Testis (tissue), 3 donors: ENCODE results near the gene MBNL2. TPM values are rescaled to one million over a fixed set of nuclear protein-coding genes. Genes with fewer than 3 reads are reported as not detected.

ENCODE experiments used
- DNase-seq: peaks from one replicate; pipeline ENCODE4 v3.0.0-alpha.2; 2019
- H3K27ac ChIP-seq, 2 donors: fragments of 200-600 bp; sonication (generic); one replicate each; pipeline ENCODE4 v1.5.1; 2019
- H3K27me3 ChIP-seq: fragments of 200-600 bp; sonication (generic); one replicate; pipeline ENCODE4 v1.5.1; 2019
- H3K36me3 ChIP-seq: fragments of 200-600 bp; sonication (generic); one replicate; pipeline ENCODE4 v1.5.1; 2017; ENCODE audit warnings: low read depth; ENCODE audit errors: missing control alignments
- H3K4me1 ChIP-seq: fragments of 200-600 bp; sonication (generic); one replicate; pipeline ENCODE4 v1.5.1; 2019
- H3K4me3 ChIP-seq, 2 donors: fragments of 200-600 bp; sonication (generic); one replicate each; pipeline ENCODE4 v1.5.1; 2017 to 2019
- H3K9me3 ChIP-seq: fragments of 200-600 bp; sonication (generic); one replicate; pipeline ENCODE4 v1.5.1; 2017
- CTCF ChIP-seq, 3 experiments: fragments of 450-650 bp in 2 of 3; fragments of 200-600 bp in 1 of 3; sonication (generic) in 1 of 3; IDR thresholded peaks; one replicate each; pipeline ENCODE4 v1.5.1; 2016 to 2019; ENCODE audit warnings: antibody characterized with exemption in 3 of 3, mild to moderate bottlenecking in 2 of 3, moderate library complexity in 1 of 3
- POLR2A ChIP-seq: fragments of 450-650 bp; IDR thresholded peaks from one replicate; pipeline ENCODE4 v1.6.1; 2017; ENCODE audit warnings: antibody characterized with exemption, mild to moderate bottlenecking, moderate library complexity
- WGBS, 2 donors: methylation state at CpG; one replicate each; pipeline ENCODE4 v1.1.5; 2018; 5-methylcytosine and 5-hydroxymethylcytosine counted together
- intact Hi-C: fragments of 100-400 bp; cut with DNase I; formaldehyde crosslinking; loops from one replicate; pipeline ENCODE4 v1.15.1; 2023; ENCODE audit warnings: low total_unique reads
- polyA plus RNA-seq: library from polyadenylated mRNA; stranded (reverse); fragments of 350-450 nt; fragmentation: Illumina TruSeq; extraction: RNeasy Lipid Tissue Mini Kit (QIAGEN cat#74804); gene quantifications from one replicate; pipeline ENCODE4 v1.2.3, GENCODE V29; 2014; ENCODE audit warnings: low read depth, low replicate concordance; ENCODE audit not compliant: insufficient read depth
- total RNA-seq, 2 donors: library from RNA; depleted of rRNA; stranded (reverse); fragments of >200 nt; gene quantifications; one replicate each; pipeline ENCODE4 v1.2.3, GENCODE V29; 2016

The MBNL2 gene
- total and polyA plus RNA-seq, 3 donors from 2014 or later, result 21.5 to 83.0 (median 69.4) TPM

DNA sequence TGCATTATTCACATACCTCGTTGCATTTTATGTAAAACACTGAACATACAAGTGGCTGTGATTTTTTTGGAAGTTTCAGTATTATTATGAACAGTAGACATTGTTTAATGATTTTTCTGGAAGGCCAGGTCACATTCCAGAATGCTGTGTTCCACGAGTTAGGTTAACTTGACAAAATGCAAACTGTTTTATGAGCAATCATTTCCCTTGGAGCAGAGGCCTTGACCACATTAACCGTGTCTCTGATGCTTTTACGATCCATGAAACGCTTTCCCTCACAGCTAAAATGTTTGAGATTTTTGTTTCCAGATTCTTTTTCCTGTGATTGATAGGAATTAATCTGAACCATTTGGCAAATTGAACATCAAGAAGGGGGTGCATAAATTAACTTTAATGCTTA, 57.8 kb downstream of the MBNL2 start:
- Histone ChIP-seq H3K36me3 (no peaks in the 10 kb centered on the region), H3K27ac (no peak overlapping the region), H3K9me3 (no peaks in the 10 kb centered on the region), H3K4me1 (peaks cover 27% of the 10 kb centered on the region), H3K27me3 (no peaks in the 10 kb centered on the region), H3K4me3 (no peak overlapping the region)
- TF ChIP-seq CTCF (IDR thresholded peaks at IDR 0.05) (no peak), POLR2A (no peak)
- intact Hi-C loops, result no loop called here
- no peak for DNase-seq
- 28 to 40% methylated on average over 5 of the region's 5 CpGs for WGBS, 2 donors

DNA sequence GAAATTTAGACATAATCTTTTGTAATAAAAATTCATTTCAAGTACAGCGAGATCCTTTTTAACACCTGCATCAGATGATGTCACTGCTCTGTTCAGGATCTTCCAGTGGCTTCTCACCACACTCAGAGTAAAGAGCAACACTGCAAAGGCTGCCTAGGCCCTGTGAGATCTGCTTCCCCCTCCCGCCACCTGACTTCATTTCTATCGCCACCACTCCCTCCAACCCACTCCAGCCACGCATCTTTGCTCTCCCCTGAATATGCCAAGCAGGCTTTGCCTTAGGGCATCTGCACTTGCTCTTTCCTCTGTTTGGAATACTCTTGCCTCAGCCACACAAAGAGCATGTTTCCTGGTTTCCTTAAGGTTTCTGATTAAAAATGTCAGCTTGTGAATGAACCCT, 58.3 kb downstream of the MBNL2 start:
- no peaks in the 10 kb centered on the region for H3K27me3 ChIP-seq
- intact Hi-C loops, result no loop called here
- H3K4me3 ChIP-seq, result no peak overlapping the region
- H3K27ac ChIP-seq, result peak overlapping the region in 1 of 2 donors; percentile 51
- TF ChIP-seq POLR2A (no peak), CTCF (IDR thresholded peaks at IDR 0.05) (no peak)
- no peaks in the 10 kb centered on the region for H3K9me3 ChIP-seq
- no peak for DNase-seq
- H3K36me3 ChIP-seq, result no peaks in the 10 kb centered on the region
- peaks cover 21% of the 10 kb centered on the region for H3K4me1 ChIP-seq
- 61 to 68% methylated on average over 4 of the region's 4 CpGs for WGBS, 2 donors

DNA sequence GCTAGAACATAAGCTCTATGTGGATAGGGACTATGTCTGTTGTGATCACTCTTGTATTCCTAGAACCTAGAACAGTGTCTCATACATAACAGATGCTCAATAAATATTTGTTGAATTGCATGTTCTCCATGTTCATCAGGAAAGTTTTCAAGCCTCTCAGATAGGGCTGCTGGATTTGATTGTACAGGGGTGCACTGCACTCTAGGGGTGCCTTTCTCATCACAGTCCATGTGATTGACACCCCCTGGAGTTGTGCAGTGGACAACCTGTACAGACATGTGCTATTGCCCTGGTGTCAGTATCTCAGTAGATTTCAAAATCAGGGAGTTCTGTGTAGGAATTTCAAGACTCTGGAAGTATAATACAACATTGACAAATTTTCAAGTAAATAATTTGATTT, 58.9 kb downstream of the MBNL2 start:
- Histone ChIP-seq H3K4me1 (peaks cover 20% of the 10 kb centered on the region), H3K4me3 (no peak overlapping the region), H3K9me3 (no peaks in the 10 kb centered on the region), H3K27ac (peak overlapping the region in 1 of 2 donors; percentile 51), H3K27me3 (no peaks in the 10 kb centered on the region), H3K36me3 (no peaks in the 10 kb centered on the region)
- DNase-seq, result no peak
- intact Hi-C loops, result no loop called here
- TF ChIP-seq CTCF (IDR thresholded peaks at IDR 0.05) (no peak), POLR2A (no peak)

DNA sequence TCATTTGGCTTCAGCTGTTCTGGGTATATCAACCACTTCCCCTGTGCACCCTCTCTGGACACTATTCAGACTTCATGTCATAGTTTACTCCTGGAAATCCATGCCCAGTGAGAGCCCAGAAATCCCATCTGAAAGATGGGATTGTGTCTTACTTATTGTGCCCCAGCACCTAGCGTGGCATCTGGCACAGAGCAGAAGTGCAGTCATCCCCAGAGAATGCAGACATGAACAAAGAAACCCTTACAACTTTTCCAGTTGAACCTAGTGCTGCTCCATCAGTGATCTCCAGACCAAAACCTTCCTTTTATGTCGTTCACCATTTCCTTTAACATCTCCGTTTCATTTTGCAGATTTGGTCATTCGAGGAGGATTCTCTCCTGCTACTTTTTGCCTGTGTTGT, 60.6 kb downstream of the MBNL2 start:
- TF ChIP-seq POLR2A (no peak), CTCF (IDR thresholded peaks at IDR 0.05) (no peak)
- Histone ChIP-seq H3K9me3 (no peaks in the 10 kb centered on the region), H3K4me1 (peaks cover 20% of the 10 kb centered on the region), H3K27ac (no peak overlapping the region), H3K36me3 (no peaks in the 10 kb centered on the region), H3K27me3 (no peaks in the 10 kb centered on the region), H3K4me3 (no peak overlapping the region)
- 82 to 88% methylated on average over 4 of the region's 4 CpGs for WGBS, 2 donors
- intact Hi-C loops, result no loop called here
- DNase-seq, result no peak

GRCh38 chr13:97283888-97284287, 61.8 kb downstream of the MBNL2 start:
- intact Hi-C loops, result no loop called here
- no peak overlapping the region for H3K27ac ChIP-seq
- H3K36me3 ChIP-seq, result no peaks in the 10 kb centered on the region
- no peaks in the 10 kb centered on the region for H3K9me3 ChIP-seq
- no peak for TF ChIP-seq POLR2A
- no peak for TF ChIP-seq CTCF (IDR thresholded peaks at IDR 0.05)
- H3K4me3 ChIP-seq, result no peak overlapping the region
- 86 to 92% methylated on average over 2 of the region's 2 CpGs for WGBS, 2 donors
- no peak for DNase-seq
- peaks cover 19% of the 10 kb centered on the region for H3K4me1 ChIP-seq
- no peaks in the 10 kb centered on the region for H3K27me3 ChIP-seq
